Measurements from ENCODE around the gene SSX5.
"Not testable (repeated sequence)": the region's sequence is repeated elsewhere in the genome, so short reads cannot be mapped to it uniquely, and the experiment has no call there.

SSX5 gene

GRCh38 chrX:48141810-48142508 is 54.6 kb downstream of the SSX5 start:
- not testable (repeated sequence) for H3K9ac ChIP-seq (ENCODE audit: low read depth, low read length); H3K36me3 ChIP-seq (ENCODE audit: insufficient read depth, low read depth, low read length); H3K9me3 ChIP-seq (ENCODE audit: insufficient read depth, low read depth, low read length); H3K27me3 ChIP-seq (ENCODE audit: insufficient read depth, low read length); H3K4me1 ChIP-seq (ENCODE audit: insufficient read depth, low read length); H3K4me3 ChIP-seq (ENCODE audit: low read length); H3K27ac ChIP-seq (ENCODE audit: low read length)

- H3K27ac ChIP-seq (ENCODE audit: low read length); H3K9ac ChIP-seq (ENCODE audit: low read depth, low read length); H3K9me3 ChIP-seq (ENCODE audit: insufficient read depth, low read depth, low read length); H3K4me1 ChIP-seq (ENCODE audit: insufficient read depth, low read length); H3K36me3 ChIP-seq (ENCODE audit: insufficient read depth, low read depth, low read length); H3K27me3 ChIP-seq (ENCODE audit: insufficient read depth, low read length); H3K4me3 ChIP-seq (ENCODE audit: low read length): not testable (repeated sequence)
These were observed 57.5 kb downstream of the SSX5 start for GRCh38 chrX:48139076-48139475.

All from iPS-20b (cell line).